T-cell (primary cell): ENCODE data around the gene IMMP1L. TPM values are rescaled to one million over a fixed set of nuclear protein-coding genes. Genes with fewer than 3 reads are reported as not detected.

Experiments used
- ATAC-seq, 4 experiments: fragments of 200-7000 bp in 3 of 4; fragments of 150-1000 bp in 1 of 4; cut with Tn5 transposase; replicated peaks in 1 of 4; 1 replicate in 3 of 4; 2 replicates in 1 of 4; pipeline ENCODE4 v1.10.0; 2021; ENCODE audit warnings: moderate library complexity in 3 of 4, mild to moderate bottlenecking in 2 of 4, moderate number of reproducible peaks in 1 of 4
- CTCF ChIA-PET, 2 donors: fragments of 300-600 bp; sonication (Branson Sonifier 250); formaldehyde crosslinking; loops; one replicate each; lab custom pipeline; 2022; ENCODE audit warnings: antibody characterized with exemption in 2 of 2; lab: Charles Lee
- POLR2A ChIA-PET, 2 donors: fragments of 300-600 bp; sonication (Branson Sonifier 250); formaldehyde crosslinking; loops; one replicate each; lab custom pipeline; 2022; ENCODE audit warnings: antibody characterized with exemption in 2 of 2; lab: Charles Lee
- DNase-seq, 35 experiments: peaks; one replicate each; pipeline versions ENCODE4 v3.0.0 to v3.0.0-alpha.2; 2013 to 2023
- H3K27ac ChIP-seq: one replicate; pipeline ENCODE4 v1.5.1; 2013; ENCODE audit warnings: low read length
- H3K27me3 ChIP-seq, 2 experiments: replicated peaks in 1 of 2; 1 replicate in 1 of 2; 2 replicates in 1 of 2; pipeline versions ENCODE4 v1.6.1 to v1.7.0; 2013; ENCODE audit warnings: low read length in 1 of 2, mixed read lengths in 1 of 2; ENCODE audit not compliant: control insufficient read depth in 2 of 2, insufficient read depth in 2 of 2; ENCODE audit errors: extremely low read depth in 1 of 2
- H3K36me3 ChIP-seq, 2 donors: 1 replicate in 1 of 2; 2 replicates in 1 of 2; pipeline versions ENCODE4 v1.6.1 to v1.7.0; 2013; ENCODE audit warnings: low read length in 1 of 2; ENCODE audit not compliant: control insufficient read depth in 2 of 2, insufficient read depth in 1 of 2; ENCODE audit errors: extremely low read depth in 1 of 2
- H3K4me1 ChIP-seq, 2 experiments: 1 replicate in 1 of 2; 2 replicates in 1 of 2; pipeline versions ENCODE4 v1.6.1 to v1.7.0; 2013; ENCODE audit warnings: low read length in 2 of 2, mixed read lengths in 1 of 2; ENCODE audit not compliant: insufficient read depth in 2 of 2, control insufficient read depth in 1 of 2; ENCODE audit errors: extremely low read depth in 1 of 2
- H3K4me3 ChIP-seq, 2 donors: 1 replicate in 1 of 2; 2 replicates in 1 of 2; pipeline versions ENCODE4 v1.5.1 to v1.7.0; 2013; ENCODE audit warnings: mild to moderate bottlenecking in 2 of 2, low read length in 1 of 2, moderate library complexity in 1 of 2; ENCODE audit not compliant: control insufficient read depth in 1 of 2; ENCODE audit errors: extremely low read depth in 1 of 2
- H3K9me3 ChIP-seq: 2 replicates; pipeline ENCODE4 v1.7.0; 2013
- H3K27ac Mint-ChIP-seq, 2 donors: one replicate each; pipeline ENCODE4 v1.8.0; 2020 to 2021; ENCODE audit warnings: mild to moderate bottlenecking in 2 of 2, mixed read lengths in 2 of 2
- H3K27me3 Mint-ChIP-seq, 2 donors: one replicate each; pipeline ENCODE4 v1.8.0; 2021 to 2022; ENCODE audit warnings: mixed read lengths in 2 of 2
- H3K36me3 Mint-ChIP-seq: one replicate; pipeline ENCODE4 v1.8.0; 2021; ENCODE audit warnings: mixed read lengths
- H3K4me1 Mint-ChIP-seq, 3 donors: one replicate each; pipeline ENCODE4 v1.8.0; 2020 to 2022; ENCODE audit warnings: mixed read lengths in 3 of 3, mild to moderate bottlenecking in 1 of 3
- H3K4me3 Mint-ChIP-seq, 3 donors: one replicate each; pipeline ENCODE4 v1.8.0; 2020 to 2022; ENCODE audit warnings: mild to moderate bottlenecking in 3 of 3, mixed read lengths in 3 of 3, moderate library complexity in 3 of 3
- H3K9me3 Mint-ChIP-seq, 3 donors: one replicate each; pipeline ENCODE4 v1.8.0; 2020 to 2022; ENCODE audit warnings: mixed read lengths in 3 of 3
- WGBS: methylation state at CpG from one replicate; pipeline ENCODE4 v1.1.5; 2013; ENCODE audit warnings: missing lambda C conversion rate; ENCODE audit not compliant: insufficient coverage; 5-methylcytosine and 5-hydroxymethylcytosine counted together
- total RNA-seq, 35 experiments: library from RNA in 6 of 35; stranded (reverse) in 6 of 35; fragments of 120-200 nt in 1 of 35; gene quantifications; one replicate each; pipeline versions ENCODE4 v1.2.1 to v1.2.4 and lab custom pipeline; 2013 to 2026

IMMP1L gene
- total RNA-seq, 5 donors from 2014 or later (not counting 1 experiment from before 2014, with no cell fraction given): 8.2 to 16.3 (median 14.2) TPM

- Histone ChIP-seq H3K4me1 (no peaks in the 10 kb centered on the region), H3K27me3 (no peaks in the 10 kb centered on the region), H3K27ac (no peak overlapping the region), H3K9me3 (no peaks in the 10 kb centered on the region), H3K4me3 (no peak overlapping the region), H3K36me3 (no peaks in the 10 kb centered on the region)
- no peak for ATAC-seq
- no peak overlapping the region for H3K27ac Mint-ChIP-seq
- DNase-seq: no peak
- peaks cover 0 to 4% (median 3%) of the 10 kb centered on the region in 3 donors for H3K9me3 Mint-ChIP-seq
- H3K4me3 Mint-ChIP-seq: no peak overlapping the region
- 100% methylated on average over 2 of the region's 2 CpGs for WGBS
- CTCF ChIA-PET: no interaction called here
- peaks cover 0 to 3% (median 0%) of the 10 kb centered on the region in 3 donors for H3K4me1 Mint-ChIP-seq
- no peaks in the 10 kb centered on the region for H3K27me3 Mint-ChIP-seq
- H3K36me3 Mint-ChIP-seq: peaks cover 26% of the 10 kb centered on the region
- POLR2A ChIA-PET: no interaction called here
Observed at GRCh38 chr11:31408201-31408600, 101.2 kb downstream of the IMMP1L start.

GRCh38 chr11:31404614-31405013 lies 104.8 kb downstream of the IMMP1L start:
- no peaks in the 10 kb centered on the region for H3K9me3 ChIP-seq
- H3K36me3 Mint-ChIP-seq: peaks cover 32% of the 10 kb centered on the region
- ATAC-seq (no peak), DNase-seq (no peak)
- peaks cover 0 to 3% (median 0%) of the 10 kb centered on the region in 3 donors for H3K4me1 Mint-ChIP-seq
- H3K27me3 Mint-ChIP-seq: no peaks in the 10 kb centered on the region
- H3K36me3 ChIP-seq: no peaks in the 10 kb centered on the region
- H3K4me3 Mint-ChIP-seq: no peak overlapping the region
- ChIA-PET POLR2A (no interaction called here), CTCF (no interaction called here)
- no peak overlapping the region for H3K27ac Mint-ChIP-seq
- no peaks in the 10 kb centered on the region for H3K4me1 ChIP-seq
- no peaks in the 10 kb centered on the region for H3K27me3 ChIP-seq
- H3K4me3 ChIP-seq: no peak overlapping the region
- peaks cover 0 to 3% (median 0%) of the 10 kb centered on the region in 3 donors for H3K9me3 Mint-ChIP-seq
- H3K27ac ChIP-seq: no peak overlapping the region

GRCh38 chr11:31397239-31397834 lies 112.1 kb downstream of the IMMP1L start:
- CTCF ChIA-PET: interaction anchor here (0.6 to 2.3 kb wide), 6 partner anchors 17 to 779 kb away, joined by 3 to 10 read pairs (median 4); partner anchors contain the start of genes DCDC1 (in 1 of the 2) and DNAJC24 (in 1 of the 2)
- Mint-ChIP-seq H3K4me1 (peaks cover 0 to 2% (median 0%) of the 10 kb centered on the region in 3 donors), H3K27ac (no peak overlapping the region), H3K36me3 (peaks cover 37% of the 10 kb centered on the region), H3K27me3 (no peaks in the 10 kb centered on the region), H3K4me3 (no peak overlapping the region), H3K9me3 (peaks cover 0 to 9% (median 0%) of the 10 kb centered on the region in 3 donors)
- no peaks in the 10 kb centered on the region for H3K27me3 ChIP-seq
- WGBS: no CpG with 5 or more reads among the region's 5 CpGs
- no peak overlapping the region for H3K4me3 ChIP-seq
- POLR2A ChIA-PET: interaction anchor here in 1 of 2 donors (0.6 kb wide), 1 partner anchor 336 kb away, joined by 4 read pairs; no protein-coding TSS in a partner anchor
- no peaks in the 10 kb centered on the region for H3K4me1 ChIP-seq
- no peaks in the 10 kb centered on the region for H3K9me3 ChIP-seq
- no peak overlapping the region for H3K27ac ChIP-seq
- no peaks in the 10 kb centered on the region for H3K36me3 ChIP-seq
- peak in 1 of 35 experiments; percentile 42 for DNase-seq
- ATAC-seq: no peak

GRCh38 chr11:31387379-31387778 lies 122.0 kb downstream of the IMMP1L start:
- no peak overlapping the region for H3K27ac ChIP-seq
- no peaks in the 10 kb centered on the region for H3K9me3 ChIP-seq
- Mint-ChIP-seq H3K4me1 (peaks cover 19 to 28% (median 23%) of the 10 kb centered on the region in 3 donors), H3K4me3 (no peak overlapping the region), H3K27ac (no peak overlapping the region), H3K9me3 (peaks cover 0 to 8% (median 8%) of the 10 kb centered on the region in 3 donors), H3K27me3 (no peaks in the 10 kb centered on the region), H3K36me3 (peaks cover 24% of the 10 kb centered on the region)
- DNase-seq (no peak), ATAC-seq (no peak)
- H3K36me3 ChIP-seq: peaks cover 0 to 3% of the 10 kb centered on the region in 2 donors
- H3K4me3 ChIP-seq: no peak overlapping the region
- WGBS: no CpG with 5 or more reads among the region's 2 CpGs
- ChIA-PET POLR2A (no interaction called here), CTCF (no interaction called here)
- no peaks in the 10 kb centered on the region for H3K27me3 ChIP-seq
- H3K4me1 ChIP-seq: no peaks in the 10 kb centered on the region

- no CpG with 5 or more reads among the region's 1 CpG for WGBS
- POLR2A ChIA-PET: no interaction called here
Observed at GRCh38 chr11:31383116-31383515, 126.3 kb downstream of the IMMP1L start.

More at GRCh38 chr11:31383116-31383515, 126.3 kb downstream of the IMMP1L start:
- Mint-ChIP-seq H3K36me3 (peaks cover 24% of the 10 kb centered on the region), H3K27ac (no peak overlapping the region), H3K4me3 (no peak overlapping the region), H3K4me1 (peaks cover 16 to 22% (median 17%) of the 10 kb centered on the region in 3 donors), H3K9me3 (peaks cover 0 to 8% (median 0%) of the 10 kb centered on the region in 3 donors), H3K27me3 (no peaks in the 10 kb centered on the region)
- Histone ChIP-seq H3K9me3 (no peaks in the 10 kb centered on the region), H3K27ac (no peak overlapping the region), H3K27me3 (no peaks in the 10 kb centered on the region), H3K4me1 (no peaks in the 10 kb centered on the region), H3K36me3 (peaks cover 0 to 3% of the 10 kb centered on the region in 2 donors), H3K4me3 (no peak overlapping the region)
- ATAC-seq (no peak), DNase-seq (no peak)
- CTCF ChIA-PET: no interaction called here

Other genes with a start within 250 kb of the IMMP1L start
- 1 to 10 TPM in 1 of 5 donors, under 1 TPM in 3, not detected in 1; 0.09 to 1.0 (median 0.22) TPM for gene DCDC1, start 139.9 kb downstream of the IMMP1L start, total RNA-seq
- 10 to 100 TPM; 15.0 to 23.4 (median 18.4) TPM for gene DNAJC24, start 139.8 kb downstream of the IMMP1L start, total RNA-seq
- 10 to 100 TPM; 15.9 to 22.2 (median 17.2) TPM for gene ELP4, start 145 bp upstream of the IMMP1L start, total RNA-seq